Urinary bladder (tissue), 4 donors: Measurements from ENCODE around the gene BNIP5. TPM values are rescaled to one million over a fixed set of nuclear protein-coding genes. Genes with fewer than 3 reads are reported as not detected.
"Not testable (repeated sequence)": the region's sequence is repeated elsewhere in the genome, so short reads cannot be mapped to it uniquely, and the experiment has no call there.

ENCODE experiments used
- DNase-seq: peaks from one replicate; pipeline ENCODE4 v3.0.0-alpha.2; 2015; ENCODE audit errors: extremely low spot score
- H3K27ac ChIP-seq: one replicate; pipeline ENCODE4 v1.5.1; 2013; ENCODE audit warnings: low read depth, mild to moderate bottlenecking, moderate library complexity
- H3K36me3 ChIP-seq: one replicate; pipeline ENCODE4 v1.6.1; 2013; ENCODE audit warnings: mild to moderate bottlenecking, moderate library complexity; ENCODE audit not compliant: insufficient read depth
- H3K4me1 ChIP-seq: one replicate; pipeline ENCODE4 v1.6.1; 2013; ENCODE audit warnings: mild to moderate bottlenecking, moderate library complexity; ENCODE audit not compliant: insufficient read depth
- H3K4me3 ChIP-seq: one replicate; pipeline ENCODE4 v1.5.1; 2013; ENCODE audit warnings: low read depth, low read length
- WGBS: extraction: QIAGEN DNeasy Blood & Tissue Kit; methylation state at CpG from one replicate; pipeline ENCODE4 v1.1.7; 2013; 5-methylcytosine and 5-hydroxymethylcytosine counted together
- polyA plus RNA-seq: library from polyadenylated mRNA; stranded (reverse); fragments of 200-250 nt; gene quantifications from one replicate; pipeline ENCODE4 v1.2.3, GENCODE V29; 2013
- total RNA-seq: library from RNA; depleted of rRNA; stranded (reverse); fragments of >200 nt; gene quantifications from one replicate; pipeline ENCODE4 v1.2.3, GENCODE V29; 2014
- donor health status: healthy with polysubstance abuse.
- donor health status: healthy.

The BNIP5 gene
- total and polyA plus RNA-seq, 2 donors: not detected

- Histone ChIP-seq H3K36me3 (no peaks in the 10 kb centered on the region), H3K4me1 (no peaks in the 10 kb centered on the region), H3K27ac (no peak overlapping the region), H3K4me3 (no peak overlapping the region)
- 73% methylated on average over 5 of the region's 5 CpGs for WGBS
- no peak for DNase-seq
Observed at GRCh38 chr6:36343109-36343680, 6.5 kb upstream of the BNIP5 start.

GRCh38 chr6:36340618-36341454, 4.1 kb upstream of the BNIP5 start:
- WGBS: 20% methylated on average over 36 of the region's 36 CpGs
- Histone ChIP-seq H3K27ac (no peak overlapping the region), H3K36me3 (no peaks in the 10 kb centered on the region), H3K4me1 (no peaks in the 10 kb centered on the region), H3K4me3 (no peak overlapping the region)
- no peak for DNase-seq

GRCh38 chr6:36340306-36340617, 3.6 kb upstream of the BNIP5 start:
- no peaks in the 10 kb centered on the region for H3K36me3 ChIP-seq
- DNase-seq: no peak
- H3K27ac ChIP-seq: no peak overlapping the region
- WGBS: 66% methylated on average over 12 of the region's 12 CpGs
- H3K4me1 ChIP-seq: no peaks in the 10 kb centered on the region
- no peak overlapping the region for H3K4me3 ChIP-seq

GRCh38 chr6:36339146-36339545, 2.5 kb upstream of the BNIP5 start:
- Histone ChIP-seq H3K4me1 (no peaks in the 10 kb centered on the region), H3K36me3 (no peaks in the 10 kb centered on the region), H3K4me3 (no peak overlapping the region), H3K27ac (no peak overlapping the region)
- 82% methylated on average over 12 of the region's 12 CpGs for WGBS
- no peak for DNase-seq

- not testable (repeated sequence) for H3K27ac ChIP-seq, DNase-seq, H3K36me3 ChIP-seq, H3K4me1 ChIP-seq, H3K4me3 ChIP-seq
- 97% methylated on average over 1 of the region's 1 CpG for WGBS
Observed at GRCh38 chr6:36338223-36338622, 1.5 kb upstream of the BNIP5 start.

GRCh38 chr6:36337814-36338213, 1.1 kb upstream of the BNIP5 start:
- Histone ChIP-seq H3K4me3 (no peak overlapping the region), H3K4me1 (no peaks in the 10 kb centered on the region), H3K27ac (no peak overlapping the region), H3K36me3 (no peaks in the 10 kb centered on the region)
- WGBS: 98% methylated on average over 1 of the region's 1 CpG
- DNase-seq: no peak

- no peaks in the 10 kb centered on the region for H3K4me1 ChIP-seq
- no peaks in the 10 kb centered on the region for H3K36me3 ChIP-seq
- WGBS: 89% methylated on average over 5 of the region's 5 CpGs
- DNase-seq: no peak
- no peak overlapping the region for H3K27ac ChIP-seq
- no peak overlapping the region for H3K4me3 ChIP-seq
Observed at GRCh38 chr6:36336208-36336710, 429 bp downstream of the BNIP5 start.

- Histone ChIP-seq H3K27ac (no peak overlapping the region), H3K4me1 (no peaks in the 10 kb centered on the region), H3K4me3 (no peak overlapping the region), H3K36me3 (no peaks in the 10 kb centered on the region)
- DNase-seq: no peak
- WGBS: 86% methylated on average over 14 of the region's 14 CpGs
Observed at GRCh38 chr6:36335465-36336207, 1.1 kb downstream of the BNIP5 start.

- Histone ChIP-seq H3K4me1 (no peaks in the 10 kb centered on the region), H3K27ac (no peak overlapping the region), H3K36me3 (no peaks in the 10 kb centered on the region), H3K4me3 (no peak overlapping the region)
- DNase-seq: no peak
- 55% methylated on average over 14 of the region's 14 CpGs for WGBS
Observed at GRCh38 chr6:36334832-36335459, 1.7 kb downstream of the BNIP5 start.

GRCh38 chr6:36333931-36334725, 2.6 kb downstream of the BNIP5 start:
- no peak for DNase-seq
- H3K4me3 ChIP-seq: no peak overlapping the region
- H3K4me1 ChIP-seq: no peaks in the 10 kb centered on the region
- no peak overlapping the region for H3K27ac ChIP-seq
- 44% methylated on average over 20 of the region's 20 CpGs for WGBS
- H3K36me3 ChIP-seq: no peaks in the 10 kb centered on the region

GRCh38 chr6:36333171-36333895, 3.4 kb downstream of the BNIP5 start:
- Histone ChIP-seq H3K36me3 (no peaks in the 10 kb centered on the region), H3K4me1 (no peaks in the 10 kb centered on the region), H3K4me3 (no peak overlapping the region), H3K27ac (no peak overlapping the region)
- DNase-seq: no peak
- WGBS: 63% methylated on average over 8 of the region's 8 CpGs

GRCh38 chr6:36331381-36331780, 5.3 kb downstream of the BNIP5 start:
- no peaks in the 10 kb centered on the region for H3K4me1 ChIP-seq
- no peak for DNase-seq
- WGBS: 96% methylated on average over 6 of the region's 6 CpGs
- H3K4me3 ChIP-seq: no peak overlapping the region
- no peaks in the 10 kb centered on the region for H3K36me3 ChIP-seq
- no peak overlapping the region for H3K27ac ChIP-seq
